ENCODE measurements around the gene NHP2.
A peak's percentile ranks its signal among the peaks of the same experiment; 100 is the strongest.

GRCh38 chr5:178145965-178146820 is 7.5 kb downstream of the NHP2 start:
- no peak for TF ChIP-seq POLR2A (IDR thresholded peaks at IDR 0.05)
- TF ChIP-seq CTCF (IDR thresholded peaks at IDR 0.05) = peak in 2 of 3 experiments; percentile 43 to 52
